Stimulated activated CD4-positive, alpha-beta T cell treated with anti-CD3 and anti-CD28 coated beads, Interleukin-12 subunit alpha, Interleukin-12 subunit beta, amount 100 ng/mL, for 4 hours (primary cell): ENCODE results near the gene UPK1B.
"Not testable (repeated sequence)": the region's sequence is repeated elsewhere in the genome, so short reads cannot be mapped to it uniquely, and the experiment has no call there.

Experiments
- DNase-seq: peaks from one replicate; pipeline ENCODE4 v3.0.0-alpha.2; 2020

UPK1B gene

DNA sequence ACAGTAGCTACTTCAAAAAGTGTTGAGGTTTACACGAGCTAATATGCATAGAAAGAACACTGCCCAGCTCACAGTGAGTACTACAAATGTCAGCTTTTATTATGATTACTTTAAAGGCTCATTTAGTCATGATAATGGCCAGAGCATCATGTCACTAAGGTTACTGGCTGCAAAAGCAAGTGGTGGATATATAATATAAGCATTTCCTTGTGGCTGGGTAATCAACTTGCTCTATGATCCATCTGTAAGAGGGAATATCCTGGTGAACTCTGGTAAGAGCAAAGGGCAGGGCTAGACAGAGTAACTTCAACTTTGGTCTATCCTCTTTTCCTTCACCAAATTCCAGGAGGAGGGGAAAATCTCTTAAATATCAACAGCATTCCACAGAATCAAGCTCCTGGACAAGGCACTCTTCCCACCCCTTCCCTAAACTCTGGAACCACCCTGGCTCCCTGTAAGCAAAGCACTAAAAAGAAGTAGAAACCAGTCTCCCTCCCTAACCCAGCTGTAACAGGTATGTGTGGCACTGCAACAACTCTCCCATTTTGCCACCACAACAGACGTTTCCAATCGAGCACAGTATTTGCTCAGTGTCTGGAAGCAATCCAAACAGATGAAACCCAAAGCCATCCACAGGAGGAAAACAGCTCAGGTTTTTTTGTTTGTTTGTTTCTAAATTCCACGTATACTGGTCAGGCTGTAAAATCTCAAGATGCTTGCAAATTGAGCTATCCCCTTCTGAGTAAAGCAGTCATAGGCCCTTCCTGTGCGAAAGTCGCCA, 53.9 kb downstream of the UPK1B start:
- no peak for DNase-seq

GRCh38 chr3:119228373-119229145, 55.2 kb downstream of the UPK1B start:
- no peak for DNase-seq

- DNase-seq: no peak
Measured at GRCh38 chr3:119229190-119229589, 55.8 kb downstream of the UPK1B start.

- DNase-seq: no peak
Measured at GRCh38 chr3:119230071-119230470, 56.7 kb downstream of the UPK1B start.

DNA sequence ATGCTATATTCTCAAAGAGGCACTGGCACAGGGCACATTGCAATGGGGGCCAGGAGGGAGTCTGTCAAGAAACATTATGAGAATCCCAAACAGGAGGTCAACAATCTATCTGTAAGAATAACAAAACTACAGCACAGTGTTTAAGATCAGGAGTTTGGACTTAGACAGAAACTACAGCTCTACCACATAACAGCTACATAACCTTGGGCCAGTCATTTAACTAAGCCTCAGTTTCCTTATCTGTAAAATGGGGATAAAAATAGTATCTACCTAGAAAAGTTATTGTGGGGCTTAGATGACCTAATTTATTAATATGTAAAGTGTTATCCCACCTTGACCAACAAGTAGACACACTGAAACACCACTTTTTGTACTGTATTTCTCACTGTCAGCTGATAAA, 57.3 kb downstream of the UPK1B start:
- DNase-seq: no peak

DNA sequence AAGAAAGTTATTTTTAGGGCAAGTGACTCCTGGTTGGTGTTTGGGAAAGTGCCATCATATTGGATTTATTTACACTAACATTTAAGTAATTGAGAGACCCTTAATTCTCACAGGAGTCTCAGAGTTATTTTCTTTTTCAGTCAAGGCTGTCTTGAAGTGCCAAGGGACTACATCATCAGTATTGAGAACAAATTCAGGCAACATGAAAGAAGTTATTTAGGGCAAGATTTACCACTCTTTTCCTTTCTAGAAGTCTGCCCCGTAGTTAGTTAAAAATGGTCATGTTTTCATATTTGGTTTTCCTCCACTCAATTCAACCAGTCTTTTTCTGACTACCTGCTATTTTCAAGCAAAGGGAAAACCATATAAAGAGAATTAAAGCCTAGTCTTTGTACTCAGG, 61.2 kb downstream of the UPK1B start:
- no peak for DNase-seq

GRCh38 chr3:119235151-119235550, 61.8 kb downstream of the UPK1B start:
- DNase-seq: no peak

GRCh38 chr3:119236756-119237155, 63.4 kb downstream of the UPK1B start:
- DNase-seq: no peak

DNA sequence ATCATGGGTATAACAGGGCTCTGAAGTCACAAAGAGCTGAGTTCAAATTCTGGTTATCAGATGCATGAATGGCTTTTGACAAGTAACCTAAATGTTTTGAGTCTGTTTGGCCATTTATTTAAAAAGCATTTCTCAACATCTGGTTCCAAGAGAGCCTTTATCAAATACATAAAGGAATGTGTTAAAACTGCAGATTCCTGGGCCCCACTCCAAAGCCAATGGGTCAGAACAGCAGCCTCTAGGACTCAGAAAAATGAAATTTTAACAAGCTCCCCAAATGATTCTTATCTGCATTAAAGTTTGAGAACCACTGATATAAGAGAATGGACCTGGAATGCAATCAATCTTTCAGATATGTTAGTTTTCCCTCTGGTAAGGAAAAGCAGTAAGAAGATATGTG, 63.9 kb downstream of the UPK1B start:
- DNase-seq: no peak

DNA sequence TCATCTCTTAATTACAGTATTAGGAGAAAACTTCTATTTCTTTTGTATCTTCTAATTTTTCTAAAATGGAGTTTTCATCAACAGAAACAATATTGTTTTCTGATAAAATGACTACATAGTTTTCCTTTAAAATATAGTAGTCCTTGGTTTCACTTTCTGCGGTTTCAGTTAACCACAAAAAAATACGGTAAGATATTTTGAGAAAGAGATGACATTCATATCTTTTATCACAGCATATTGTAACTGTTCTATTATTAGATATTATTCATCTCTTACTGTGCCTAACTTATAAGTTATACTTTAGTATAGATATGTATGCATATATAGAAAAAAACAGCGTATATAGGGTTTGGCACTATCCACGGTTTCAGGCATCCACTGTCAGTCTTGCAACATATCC, 65.0 kb downstream of the UPK1B start:
- DNase-seq: no peak

- no peak for DNase-seq
Measured at GRCh38 chr3:119239206-119239820, 65.9 kb downstream of the UPK1B start.

GRCh38 chr3:119240101-119240590, 66.7 kb downstream of the UPK1B start:
- no peak for DNase-seq

- DNase-seq: peak; percentile 61
Measured at GRCh38 chr3:119240591-119241434, 67.4 kb downstream of the UPK1B start, which contains the start of gene B4GALT4. Gene B4GALT4, minus strand, starts transcription at chr3:119240878. Its CDS starts 10,779 bp downstream, at chr3:119230099.

DNA sequence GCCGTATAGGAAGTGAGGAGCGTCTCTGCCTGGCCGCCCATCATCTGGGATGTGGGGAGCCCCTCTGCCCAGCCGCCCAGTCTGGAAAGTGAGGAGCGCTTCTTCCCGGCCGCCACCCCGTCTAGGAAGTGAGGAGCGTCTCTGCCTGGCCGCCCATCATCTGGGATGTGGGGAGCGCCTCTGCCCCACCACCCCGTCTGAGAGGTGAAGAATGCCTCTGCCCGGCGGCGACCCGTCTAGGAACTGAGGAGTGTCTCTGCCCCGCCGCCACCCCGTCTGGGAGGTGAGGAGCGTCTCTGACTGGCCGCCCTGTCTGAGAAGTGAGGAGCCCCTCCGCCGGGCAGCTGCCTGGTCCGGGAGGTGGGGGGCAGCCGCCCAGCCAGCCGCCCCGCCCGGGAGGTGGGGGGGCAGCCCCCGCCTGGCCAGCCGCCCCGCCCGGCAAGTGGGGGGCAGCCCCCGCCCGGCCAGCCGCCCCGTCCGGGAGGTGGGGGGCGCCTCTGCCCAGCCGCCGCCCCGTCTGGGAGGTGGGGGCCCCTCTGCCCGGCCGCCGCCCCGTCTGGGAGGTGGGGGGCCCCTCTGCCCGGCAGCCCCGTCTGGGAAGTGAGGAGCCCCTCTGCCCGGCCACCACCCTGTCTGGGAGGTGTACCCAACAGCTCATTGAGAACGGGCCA, 69.1 kb downstream of the UPK1B start:
- not testable (repeated sequence) for DNase-seq

GRCh38 chr3:119243058-119243529, 69.7 kb downstream of the UPK1B start:
- not testable (repeated sequence) for DNase-seq

- no peak for DNase-seq
Measured at GRCh38 chr3:119243712-119244111, 70.3 kb downstream of the UPK1B start.

GRCh38 chr3:119245778-119246177, 72.4 kb downstream of the UPK1B start:
- no peak for DNase-seq
